Uterus (tissue), 4 donors: ENCODE measurements around the gene AFF4. TPM values are rescaled to one million over a fixed set of nuclear protein-coding genes. Genes with fewer than 3 reads are reported as not detected.

ENCODE experiments used
- DNase-seq, 2 donors: peaks; one replicate each; pipeline ENCODE4 v3.0.0-alpha.2; 2019 to 2020
- H3K27ac ChIP-seq, 2 donors: fragments of 200-600 bp; sonication (generic); 1 replicate in 1 of 2; 2 replicates in 1 of 2; pipeline ENCODE4 v1.5.1; 2016 to 2018
- H3K27me3 ChIP-seq, 2 donors: fragments of 200-600 bp; sonication (generic); one replicate each; pipeline ENCODE4 v1.5.1; 2018 to 2019; ENCODE audit warnings: control low read depth in 1 of 2
- H3K36me3 ChIP-seq, 2 donors: fragments of 200-600 bp; sonication (generic); one replicate each; pipeline ENCODE4 v1.5.1; 2019; ENCODE audit warnings: control low read depth in 1 of 2
- H3K4me1 ChIP-seq, 2 donors: fragments of 200-600 bp; sonication (generic); one replicate each; pipeline ENCODE4 v1.5.1; 2018 to 2019; ENCODE audit warnings: control low read depth in 1 of 2
- H3K4me3 ChIP-seq, 2 donors: fragments of 200-600 bp; sonication (generic); 1 replicate in 1 of 2; 2 replicates in 1 of 2; pipeline ENCODE4 v1.5.1; 2018 to 2019; ENCODE audit warnings: mild to moderate bottlenecking in 1 of 2
- H3K9me3 ChIP-seq, 2 donors: fragments of 200-600 bp; sonication (generic); one replicate each; pipeline ENCODE4 v1.5.1; 2019; ENCODE audit warnings: control low read depth in 1 of 2
- CTCF ChIP-seq, 4 experiments: fragments of 200-600 bp in 2 of 4; fragments of 450-650 bp in 2 of 4; sonication (generic) in 2 of 4; IDR thresholded peaks; one replicate each; pipeline ENCODE4 v1.5.1; 2016 to 2019; ENCODE audit warnings: antibody characterized with exemption in 4 of 4, mild to moderate bottlenecking in 2 of 4, moderate library complexity in 1 of 4
- POLR2A ChIP-seq, 2 donors: fragments of 450-650 bp; IDR thresholded peaks; one replicate each; pipeline ENCODE4 v1.6.1; 2016; ENCODE audit warnings: antibody characterized with exemption in 2 of 2, mild to moderate bottlenecking in 1 of 2, moderate library complexity in 1 of 2
- intact Hi-C: fragments of 100-400 bp; cut with DNase I; formaldehyde crosslinking; loops from one replicate; pipeline ENCODE4 v1.15.1; 2023; ENCODE audit warnings: low total_unique reads
- total RNA-seq, 4 donors: library from RNA; depleted of rRNA in 3 of 4; stranded (reverse); fragments of >200 nt in 3 of 4; gene quantifications; one replicate each; pipeline versions ENCODE4 v1.1.0 to v1.2.4, GENCODE V29; 2014 to 2023
- donor health status: DM: yes; HTN: yes; CAD: no.

The AFF4 gene
- total RNA-seq, 4 donors from 2014 or later, result 39.1 to 104 (median 66.5) TPM

GRCh38 chr5:132854301-132854700 lies 109.1 kb downstream of the AFF4 start:
- TF ChIP-seq POLR2A (IDR thresholded peaks at IDR 0.05) (no peak), CTCF (IDR thresholded peaks at IDR 0.05) (no peak)
- intact Hi-C loops, result no loop called here
- Histone ChIP-seq H3K4me3 (no peak overlapping the region), H3K27ac (no peak overlapping the region), H3K27me3 (no peaks in the 10 kb centered on the region), H3K9me3 (no peaks in the 10 kb centered on the region), H3K4me1 (no peaks in the 10 kb centered on the region), H3K36me3 (no peaks in the 10 kb centered on the region)
- DNase-seq, result no peak

GRCh38 chr5:132853790-132854189 lies 109.6 kb downstream of the AFF4 start:
- Histone ChIP-seq H3K4me1 (no peaks in the 10 kb centered on the region), H3K4me3 (no peak overlapping the region), H3K36me3 (no peaks in the 10 kb centered on the region), H3K27me3 (no peaks in the 10 kb centered on the region), H3K9me3 (no peaks in the 10 kb centered on the region), H3K27ac (no peak overlapping the region)
- DNase-seq, result no peak
- TF ChIP-seq POLR2A (IDR thresholded peaks at IDR 0.05) (no peak), CTCF (IDR thresholded peaks at IDR 0.05) (no peak)
- intact Hi-C loops, result no loop called here

GRCh38 chr5:132853323-132853722 lies 110.1 kb downstream of the AFF4 start:
- no peaks in the 10 kb centered on the region for H3K27me3 ChIP-seq
- TF ChIP-seq POLR2A (IDR thresholded peaks at IDR 0.05), result no peak
- TF ChIP-seq CTCF (IDR thresholded peaks at IDR 0.05), result no peak
- intact Hi-C loops, result no loop called here
- no peaks in the 10 kb centered on the region for H3K9me3 ChIP-seq
- no peaks in the 10 kb centered on the region for H3K36me3 ChIP-seq
- no peak overlapping the region for H3K27ac ChIP-seq
- H3K4me3 ChIP-seq, result no peak overlapping the region
- no peaks in the 10 kb centered on the region for H3K4me1 ChIP-seq
- no peak for DNase-seq

- Histone ChIP-seq H3K4me3 (no peak overlapping the region), H3K27me3 (no peaks in the 10 kb centered on the region), H3K36me3 (no peaks in the 10 kb centered on the region), H3K27ac (no peak overlapping the region), H3K4me1 (no peaks in the 10 kb centered on the region), H3K9me3 (no peaks in the 10 kb centered on the region)
- intact Hi-C loops, result no loop called here
- DNase-seq, result no peak
- TF ChIP-seq POLR2A (IDR thresholded peaks at IDR 0.05) (no peak), CTCF (IDR thresholded peaks at IDR 0.05) (no peak)
Measured at GRCh38 chr5:132850066-132850465, 113.4 kb downstream of the AFF4 start.

- Histone ChIP-seq H3K9me3 (no peaks in the 10 kb centered on the region), H3K27ac (no peak overlapping the region), H3K4me3 (no peak overlapping the region), H3K4me1 (no peaks in the 10 kb centered on the region), H3K36me3 (no peaks in the 10 kb centered on the region), H3K27me3 (no peaks in the 10 kb centered on the region)
- DNase-seq, result no peak
- TF ChIP-seq CTCF (IDR thresholded peaks at IDR 0.05), result no peak
- no peak for TF ChIP-seq POLR2A (IDR thresholded peaks at IDR 0.05)
- intact Hi-C loops, result no loop called here
Measured at GRCh38 chr5:132849347-132849746, 114.1 kb downstream of the AFF4 start.
